ENCODE data around the gene DDA1. TPM values are rescaled to one million over a fixed set of nuclear protein-coding genes. Genes with fewer than 3 reads are reported as not detected.

Gene DDA1
- total and polyA plus RNA-seq, 9 of the 15 experiments (the other 6 are each of a cell fraction or from before 2014, with no cell fraction given), result 1.4 to 83.8 (median 33.8) TPM

DNA sequence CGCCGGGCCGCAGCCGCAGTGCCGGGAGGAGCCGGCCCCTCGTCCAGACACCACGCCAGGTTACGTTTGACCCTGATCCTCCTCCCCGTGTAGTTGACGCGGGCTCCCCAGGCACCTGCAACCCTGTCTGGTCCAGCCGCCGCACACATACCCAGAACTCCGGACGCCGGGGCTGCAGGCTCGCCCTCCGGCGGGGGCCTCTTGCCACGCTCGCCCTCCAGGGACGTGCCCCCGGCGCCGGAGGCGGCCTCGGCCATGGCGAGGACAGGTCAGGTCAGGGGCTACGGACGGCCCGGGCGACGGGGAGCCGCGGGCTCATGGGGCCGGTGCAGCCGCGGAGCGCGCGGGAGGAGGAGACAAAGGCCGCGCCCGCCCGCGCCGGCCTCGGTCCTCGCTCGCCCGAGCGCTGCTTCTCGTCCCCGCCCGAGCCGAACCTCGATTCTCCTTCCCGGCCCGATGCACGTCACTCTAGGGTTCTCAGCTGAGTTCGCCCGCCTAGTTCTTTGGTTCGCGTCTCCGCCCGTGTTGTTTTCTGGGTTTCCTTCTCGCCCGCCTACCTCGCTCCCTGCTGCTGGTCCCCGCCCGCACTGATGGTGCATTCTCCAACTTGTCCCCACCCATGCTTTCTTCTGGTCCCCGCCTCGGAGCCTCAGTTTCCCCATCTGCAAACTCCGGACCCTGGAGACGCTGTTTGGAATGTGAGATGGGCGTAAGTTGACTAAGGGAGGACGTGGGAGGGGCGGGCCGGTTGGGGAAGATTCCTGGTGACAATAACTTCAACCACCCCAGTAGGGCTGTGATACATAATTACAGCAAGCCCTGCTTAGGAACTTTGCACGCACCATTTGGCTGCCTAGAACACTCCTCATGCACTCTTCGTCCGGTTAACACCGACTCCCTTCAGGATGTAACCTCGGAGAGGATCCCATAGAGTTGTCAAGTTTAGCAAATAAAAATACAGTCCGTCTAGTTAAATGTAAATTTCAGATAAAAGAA is 25.3 kb downstream of the DDA1 start, which contains the start of gene ANO8 (continued):
- TF ChIP-seq, protein P1, sequence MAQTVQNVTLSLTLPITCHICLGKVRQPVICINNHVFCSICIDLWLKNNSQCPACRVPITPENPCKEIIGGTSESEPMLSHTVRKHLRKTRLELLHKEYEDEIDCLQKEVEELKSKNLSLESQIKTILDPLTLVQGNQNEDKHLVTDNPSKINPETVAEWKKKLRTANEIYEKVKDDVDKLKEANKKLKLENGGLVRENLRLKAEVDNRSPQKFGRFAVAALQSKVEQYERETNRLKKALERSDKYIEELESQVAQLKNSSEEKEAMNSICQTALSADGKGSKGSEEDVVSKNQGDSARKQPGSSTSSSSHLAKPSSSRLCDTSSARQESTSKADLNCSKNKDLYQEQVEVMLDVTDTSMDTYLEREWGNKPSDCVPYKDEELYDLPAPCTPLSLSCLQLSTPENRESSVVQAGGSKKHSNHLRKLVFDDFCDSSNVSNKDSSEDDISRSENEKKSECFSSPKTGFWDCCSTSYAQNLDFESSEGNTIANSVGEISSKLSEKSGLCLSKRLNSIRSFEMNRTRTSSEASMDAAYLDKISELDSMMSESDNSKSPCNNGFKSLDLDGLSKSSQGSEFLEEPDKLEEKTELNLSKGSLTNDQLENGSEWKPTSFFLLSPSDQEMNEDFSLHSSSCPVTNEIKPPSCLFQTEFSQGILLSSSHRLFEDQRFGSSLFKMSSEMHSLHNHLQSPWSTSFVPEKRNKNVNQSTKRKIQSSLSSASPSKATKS (CRISPR knock-in tag; IDR thresholded peaks at IDR 0.05), result no peak
- TF ChIP-seq CCAR2 (IDR thresholded peaks at IDR 0.05; ENCODE audit: low read depth, low read length), result no peak
- TF ChIP-seq JUND (IDR thresholded peaks at IDR 0.05; ENCODE audit: borderline replicate concordance, low read depth, low read length), result peak; percentile 91
- peak; percentile 79; the same call in 1 of the 3 replicates for TF ChIP-seq JUND (tag; IDR thresholded peaks at IDR 0.05; ENCODE audit: borderline replicate concordance, low read depth, low read length)
- peak; percentile 71 for TF ChIP-seq SAP30 (IDR thresholded peaks at IDR 0.05; ENCODE audit: borderline replicate concordance, insufficient read depth, low read depth, low read length, poor library complexity, severe bottlenecking)
- TF ChIP-seq ZNF3 (CRISPR knock-in tag; IDR thresholded peaks at IDR 0.05), result no peak
- TF ChIP-seq, protein P2, sequence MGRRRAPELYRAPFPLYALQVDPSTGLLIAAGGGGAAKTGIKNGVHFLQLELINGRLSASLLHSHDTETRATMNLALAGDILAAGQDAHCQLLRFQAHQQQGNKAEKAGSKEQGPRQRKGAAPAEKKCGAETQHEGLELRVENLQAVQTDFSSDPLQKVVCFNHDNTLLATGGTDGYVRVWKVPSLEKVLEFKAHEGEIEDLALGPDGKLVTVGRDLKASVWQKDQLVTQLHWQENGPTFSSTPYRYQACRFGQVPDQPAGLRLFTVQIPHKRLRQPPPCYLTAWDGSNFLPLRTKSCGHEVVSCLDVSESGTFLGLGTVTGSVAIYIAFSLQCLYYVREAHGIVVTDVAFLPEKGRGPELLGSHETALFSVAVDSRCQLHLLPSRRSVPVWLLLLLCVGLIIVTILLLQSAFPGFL (CRISPR knock-in tag; IDR thresholded peaks at IDR 0.05), result no peak
- TF ChIP-seq KHSRP (IDR thresholded peaks at IDR 0.05), result no peak
- TF ChIP-seq PHF8 (IDR thresholded peaks at IDR 0.05; ENCODE audit: borderline replicate concordance, low read length), result peak; percentile 76; the same call in 1 of the 2 replicates
- no peak for TF ChIP-seq TRIM28 (IDR thresholded peaks at IDR 0.05)
- TF ChIP-seq SP1 (CRISPR knock-in tag; IDR thresholded peaks at IDR 0.05), result peak; percentile 83
- TF ChIP-seq NELFE (IDR thresholded peaks at IDR 0.05; ENCODE audit: insufficient read depth, insufficient read length), result no peak
- TF ChIP-seq PPARD (CRISPR knock-in tag; IDR thresholded peaks at IDR 0.05), result no peak
- TF ChIP-seq SMC3 (conservative IDR thresholded peaks at IDR 0.05; ENCODE audit: insufficient read depth, low read depth, low read length), result peak; percentile 13; the same call in 1 of the 2 replicates
- no peak for TF ChIP-seq BCL6 (CRISPR knock-in tag; IDR thresholded peaks at IDR 0.05)
- TF ChIP-seq CREB1 (IDR thresholded peaks at IDR 0.05), result peak; percentile 89
- TF ChIP-seq CREB1 (CRISPR knock-in tag; IDR thresholded peaks at IDR 0.05), result peak; percentile 92
- TF ChIP-seq, protein P3, sequence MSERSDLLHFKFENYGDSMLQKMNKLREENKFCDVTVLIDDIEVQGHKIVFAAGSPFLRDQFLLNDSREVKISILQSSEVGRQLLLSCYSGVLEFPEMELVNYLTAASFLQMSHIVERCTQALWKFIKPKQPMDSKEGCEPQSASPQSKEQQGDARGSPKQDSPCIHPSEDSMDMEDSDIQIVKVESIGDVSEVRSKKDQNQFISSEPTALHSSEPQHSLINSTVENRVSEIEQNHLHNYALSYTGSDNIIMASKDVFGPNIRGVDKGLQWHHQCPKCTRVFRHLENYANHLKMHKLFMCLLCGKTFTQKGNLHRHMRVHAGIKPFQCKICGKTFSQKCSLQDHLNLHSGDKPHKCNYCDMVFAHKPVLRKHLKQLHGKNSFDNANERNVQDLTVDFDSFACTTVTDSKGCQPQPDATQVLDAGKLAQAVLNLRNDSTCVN (CRISPR knock-in tag; IDR thresholded peaks at IDR 0.05), result no peak
- TF ChIP-seq ZNF445 (CRISPR knock-in tag; IDR thresholded peaks at IDR 0.05; ENCODE audit: low read depth), result no peak
- no peak for TF ChIP-seq BMI1 (IDR thresholded peaks at IDR 0.05; ENCODE audit: low read length)
- no peak for TF ChIP-seq ZNF395 (CRISPR knock-in tag; IDR thresholded peaks at IDR 0.05)
- TF ChIP-seq FOXJ2 (tag; IDR thresholded peaks at IDR 0.05), result no peak
- TF ChIP-seq SMARCC2 (IDR thresholded peaks at IDR 0.05; ENCODE audit: low read depth), result peak; percentile 42; the same call in 1 of the 2 replicates

Data from K562 (cell line).